Adrenal gland (tissue), 5 donors: ENCODE measurements around the gene EXT2.

Experiments
- CTCF ChIP-seq, 6 experiments: fragments of 450-650 bp in 4 of 6; fragments of 200-600 bp in 2 of 6; sonication (generic) in 1 of 6; IDR thresholded peaks; 1 replicate in 5 of 6; 2 replicates in 1 of 6; pipeline versions ENCODE4 v1.5.1 to v1.8.0; 2016 to 2021; ENCODE audit warnings: antibody characterized with exemption in 6 of 6, mild to moderate bottlenecking in 2 of 6, moderate library complexity in 1 of 6
- POLR2A ChIP-seq, 2 donors: fragments of 450-650 bp; IDR thresholded peaks; one replicate each; pipeline ENCODE4 v1.6.1; 2017; ENCODE audit warnings: antibody characterized with exemption in 2 of 2, mild to moderate bottlenecking in 2 of 2, moderate library complexity in 1 of 2
- donor health status: DM: no; HTN: no; CAD: no.

- TF ChIP-seq CTCF (IDR thresholded peaks at IDR 0.05) (no peak), POLR2A (IDR thresholded peaks at IDR 0.05) (no peak)
Measured at GRCh38 chr11:44167046-44167445, 71.6 kb downstream of the EXT2 start.
